Esophagus muscularis mucosa (tissue), 4 donors: Measurements from ENCODE around the gene ZNF622. TPM values are rescaled to one million over a fixed set of nuclear protein-coding genes. Genes with fewer than 3 reads are reported as not detected.
A peak's percentile ranks its signal among the peaks of the same experiment; 100 is the strongest.

ENCODE experiments used
- DNase-seq: peaks from one replicate; pipeline ENCODE4 v3.0.0-alpha.2; 2017; ENCODE audit errors: extremely low spot score
- H3K27ac ChIP-seq, 4 donors: fragments of 200-600 bp; sonication (generic); replicated peaks in 1 of 4; 1 replicate in 3 of 4; 2 replicates in 1 of 4; pipeline ENCODE4 v1.5.1; 2016 to 2019; ENCODE audit warnings: mild to moderate bottlenecking in 1 of 4
- H3K27me3 ChIP-seq, 4 donors: fragments of 200-600 bp; sonication (generic); one replicate each; pipeline versions ENCODE4 v1.5.1 to v1.6.0; 2016 to 2019
- H3K36me3 ChIP-seq, 4 donors: fragments of 200-600 bp; sonication (generic); one replicate each; pipeline ENCODE4 v1.5.1; 2016 to 2019
- H3K4me1 ChIP-seq, 4 donors: fragments of 200-600 bp; sonication (generic); one replicate each; pipeline ENCODE4 v1.5.1; 2016 to 2019
- H3K4me3 ChIP-seq, 4 donors: fragments of 200-600 bp; sonication (generic); 1 replicate in 2 of 4; 2 replicates in 2 of 4; pipeline ENCODE4 v1.5.1; 2016 to 2019; ENCODE audit warnings: mild to moderate bottlenecking in 4 of 4, moderate library complexity in 1 of 4
- H3K9me3 ChIP-seq, 4 donors: fragments of 200-600 bp; sonication (generic); 1 replicate in 3 of 4; 2 replicates in 1 of 4; pipeline ENCODE4 v1.5.1; 2016 to 2019
- CTCF ChIP-seq, 3 experiments: fragments of 200-600 bp in 2 of 3; fragments of 450-650 bp in 1 of 3; sonication (generic) in 2 of 3; IDR thresholded peaks; one replicate each; pipeline ENCODE4 v1.5.1; 2017 to 2019; ENCODE audit warnings: antibody characterized with exemption in 3 of 3, mild to moderate bottlenecking in 2 of 3, moderate library complexity in 1 of 3
- EP300 ChIP-seq: sonication (generic); formaldehyde crosslinking; IDR thresholded peaks from one replicate; pipeline ENCODE4 v1.6.1; 2017; ENCODE audit warnings: antibody characterized with exemption
- POLR2A ChIP-seq: fragments of 450-650 bp; IDR thresholded peaks from one replicate; pipeline ENCODE4 v1.6.1; 2017; ENCODE audit warnings: antibody characterized with exemption, moderate library complexity, mild to moderate bottlenecking, low read depth
- POLR2AphosphoS5 ChIP-seq, 2 donors: sonication (generic); formaldehyde crosslinking; IDR thresholded peaks; one replicate each; pipeline ENCODE4 v1.6.1; 2017; ENCODE audit warnings: antibody characterized with exemption in 2 of 2
- WGBS: methylation state at CpG from one replicate; pipeline ENCODE4 v1.1.5; 2018; 5-methylcytosine and 5-hydroxymethylcytosine counted together
- intact Hi-C: fragments of 100-400 bp; cut with DNase I; formaldehyde crosslinking; loops from one replicate; pipeline ENCODE4 v1.15.1; 2023
- total RNA-seq, 4 donors: library from RNA; depleted of rRNA; stranded (reverse); fragments of >200 nt; gene quantifications; one replicate each; pipeline versions ENCODE4 v1.1.0 to v1.2.1, GENCODE V29; 2016

ZNF622 gene
- total RNA-seq, 4 donors from 2014 or later = 25.3 to 31.7 (median 28.4) TPM

GRCh38 chr5:16497546-16497945 lies 31.9 kb upstream of the ZNF622 start:
- DNase-seq = no peak
- H3K27ac ChIP-seq = no peak overlapping the region
- no peak overlapping the region for H3K4me3 ChIP-seq
- H3K36me3 ChIP-seq = no peaks in the 10 kb centered on the region
- peaks cover 0 to 12% (median 3%) of the 10 kb centered on the region in 4 donors for H3K9me3 ChIP-seq
- TF ChIP-seq CTCF (IDR thresholded peaks at IDR 0.05) = no peak
- TF ChIP-seq POLR2A = no peak
- no peak for TF ChIP-seq EP300
- no peak for TF ChIP-seq POLR2AphosphoS5 (IDR thresholded peaks at IDR 0.05)
- intact Hi-C loops = no loop called here
- no peaks in the 10 kb centered on the region for H3K27me3 ChIP-seq
- H3K4me1 ChIP-seq = peaks cover 4 to 21% (median 11%) of the 10 kb centered on the region in 4 donors
- 91% methylated on average over 2 of the region's 2 CpGs for WGBS

- Histone ChIP-seq H3K36me3 (no peaks in the 10 kb centered on the region), H3K4me3 (no peak overlapping the region), H3K27me3 (no peaks in the 10 kb centered on the region), H3K27ac (peak overlapping the region in 2 of 4 donors; percentile 14 to 49), H3K9me3 (peaks cover 0 to 12% (median 3%) of the 10 kb centered on the region in 4 donors), H3K4me1 (peaks cover 7 to 21% (median 13%) of the 10 kb centered on the region in 4 donors)
- WGBS = 63% methylated on average over 1 of the region's 1 CpG
- intact Hi-C loops = loop anchor here (5.0 kb wide), 1 partner anchor 59 kb away; no protein-coding TSS in a partner anchor
- no peak for DNase-seq
- TF ChIP-seq POLR2AphosphoS5 (IDR thresholded peaks at IDR 0.05) (no peak), EP300 (no peak), POLR2A (no peak), CTCF (IDR thresholded peaks at IDR 0.05) (no peak)
Measured at GRCh38 chr5:16493261-16493660, 27.7 kb upstream of the ZNF622 start.

- 59% methylated on average over 10 of the region's 10 CpGs for WGBS
- H3K27ac ChIP-seq = peak overlapping the region in 2 of 4 donors; percentile 14 to 49
- TF ChIP-seq POLR2A = no peak
- TF ChIP-seq POLR2AphosphoS5 (IDR thresholded peaks at IDR 0.05) = peak; percentile 4 to 11
- H3K27me3 ChIP-seq = no peaks in the 10 kb centered on the region
- no peak overlapping the region for H3K4me3 ChIP-seq
- peaks cover 0 to 12% (median 3%) of the 10 kb centered on the region in 4 donors for H3K9me3 ChIP-seq
- DNase-seq = no peak
- peaks cover 7 to 21% (median 13%) of the 10 kb centered on the region in 4 donors for H3K4me1 ChIP-seq
- intact Hi-C loops = loop anchor here (5.0 kb wide), 1 partner anchor 60 kb away; no protein-coding TSS in a partner anchor
- H3K36me3 ChIP-seq = no peaks in the 10 kb centered on the region
Measured at GRCh38 chr5:16492398-16493140, 27.0 kb upstream of the ZNF622 start.

GRCh38 chr5:16490911-16491310 lies 25.3 kb upstream of the ZNF622 start:
- DNase-seq = no peak
- Histone ChIP-seq H3K4me1 (peaks cover 7 to 21% (median 16%) of the 10 kb centered on the region in 4 donors), H3K27me3 (no peaks in the 10 kb centered on the region), H3K27ac (no peak overlapping the region), H3K36me3 (no peaks in the 10 kb centered on the region), H3K4me3 (no peak overlapping the region), H3K9me3 (peaks cover 0 to 8% (median 3%) of the 10 kb centered on the region in 4 donors)
- WGBS = 93% methylated on average over 8 of the region's 8 CpGs
- no peak for TF ChIP-seq POLR2A
- intact Hi-C loops = loop anchor here (5.0 kb wide), 1 partner anchor 61 kb away; no protein-coding TSS in a partner anchor

- H3K27ac ChIP-seq = no peak overlapping the region
- intact Hi-C loops = loop anchor here (10.0 kb wide), 1 partner anchor 175 kb away; no protein-coding TSS in a partner anchor
- H3K36me3 ChIP-seq = no peaks in the 10 kb centered on the region
- H3K9me3 ChIP-seq = no peaks in the 10 kb centered on the region
- H3K4me1 ChIP-seq = peaks cover 7 to 21% (median 11%) of the 10 kb centered on the region in 4 donors
- H3K27me3 ChIP-seq = no peaks in the 10 kb centered on the region
- no peak for TF ChIP-seq POLR2A
- peak; percentile 54 to 72 (median 62) for TF ChIP-seq CTCF (IDR thresholded peaks at IDR 0.05)
- WGBS = 36% methylated on average over 1 of the region's 1 CpG
- DNase-seq = no peak
- no peak overlapping the region for H3K4me3 ChIP-seq
Measured at GRCh38 chr5:16489322-16489791, 23.8 kb upstream of the ZNF622 start.
